ENCODE data around the gene TMEM258. TPM values are rescaled to one million over a fixed set of nuclear protein-coding genes. Genes with fewer than 3 reads are reported as not detected.

Gene TMEM258
- 100 to 1,000 TPM; 138 to 330 (median 269) TPM for total RNA-seq

GRCh38 chr11:61792310-61793082, at the start of gene TMEM258, which contains the start of gene FEN1:
Gene TMEM258 (minus strand): TSS chr11:61792599. CDS start chr11:61792558, 41 bp downstream.
Gene FEN1 (plus strand): TSS chr11:61792911. CDS start chr11:61795362, 2,451 bp downstream.
- WGBS, 10 experiments: 0% methylated on average over 1 to 2 of the region's 61 CpGs; no CpG with 5 or more reads in 8 of the 10 experiments
- peak; percentile 84 to 89 (median 87) for ATAC-seq (replicated peaks in 6 of 8)
- in situ Hi-C loops (cut with MboI; ENCODE audit: low pct_unique_long_range_greater_than_20kb in 2 of 9, low sequenced_read_pairs in 9 of 9, unreplicated experiment in 9 of 9): loop anchor here in 1 of 9 experiments (25.0 kb wide), 1 partner anchor 320 kb away; the partner anchor contains the start of gene INCENP
- Histone ChIP-seq H3K4me3 (peak within 1 kb of the TSS; percentile 72 to 94 (median 76)), H3K27ac (peak within 1 kb of the TSS; percentile 99 to 100), H3K4me1 (replicated peaks in 1 of 2) (peaks cover 4 to 13% of the 10 kb centered on the region in 2 donors)

- WGBS, 10 experiments: 82 to 100% (median 95%) methylated on average over 2 to 9 of the region's 12 CpGs; no CpG with 5 or more reads in 1 of the 10 experiments
- Histone ChIP-seq H3K4me3 (no peak overlapping the region), H3K4me1 (replicated peaks in 1 of 2) (no peaks in the 10 kb centered on the region), H3K27ac (no peak overlapping the region)
- in situ Hi-C loops (cut with MboI; ENCODE audit: low pct_unique_long_range_greater_than_20kb in 2 of 9, low sequenced_read_pairs in 9 of 9, unreplicated experiment in 9 of 9): no loop called here
- no peak for ATAC-seq (replicated peaks in 6 of 8)
These were observed 49.5 kb upstream of the TMEM258 start for GRCh38 chr11:61841636-61842527.

- no peak for ATAC-seq (replicated peaks in 6 of 8)
- Histone ChIP-seq H3K4me1 (replicated peaks in 1 of 2) (peaks cover 4 to 5% of the 10 kb centered on the region in 2 donors), H3K4me3 (no peak overlapping the region), H3K27ac (no peak overlapping the region)
- in situ Hi-C loops (cut with MboI; ENCODE audit: low pct_unique_long_range_greater_than_20kb in 2 of 9, low sequenced_read_pairs in 9 of 9, unreplicated experiment in 9 of 9): no loop called here
- 87 to 100% (median 100%) methylated on average over 3 to 6 of the region's 7 CpGs; no CpG with 5 or more reads in 7 of the 10 experiments for WGBS, 10 experiments
These were observed 48.0 kb upstream of the TMEM258 start for GRCh38 chr11:61840371-61840770.

- WGBS, 10 experiments: 44 to 100% (median 91%) methylated on average over 2 of the region's 2 CpGs; no CpG with 5 or more reads in 4 of the 10 experiments
- H3K4me1 ChIP-seq (replicated peaks in 1 of 2): peaks cover 10 to 12% of the 10 kb centered on the region in 2 donors
- no peak overlapping the region for H3K4me3 ChIP-seq
- H3K27ac ChIP-seq: no peak overlapping the region
- in situ Hi-C loops (cut with MboI; ENCODE audit: low pct_unique_long_range_greater_than_20kb in 2 of 9, low sequenced_read_pairs in 9 of 9, unreplicated experiment in 9 of 9): no loop called here
- ATAC-seq (replicated peaks in 6 of 8): no peak
These were observed 47.3 kb upstream of the TMEM258 start for GRCh38 chr11:61839742-61840141.

GRCh38 chr11:61838921-61839320, 46.5 kb upstream of the TMEM258 start:
- in situ Hi-C loops (cut with MboI; ENCODE audit: low pct_unique_long_range_greater_than_20kb in 2 of 9, low sequenced_read_pairs in 9 of 9, unreplicated experiment in 9 of 9): no loop called here
- ATAC-seq (replicated peaks in 6 of 8): no peak
- Histone ChIP-seq H3K4me1 (replicated peaks in 1 of 2) (peaks cover 18 to 20% of the 10 kb centered on the region in 2 donors), H3K27ac (no peak overlapping the region), H3K4me3 (no peak overlapping the region)
- 91 to 100% (median 96%) methylated on average over 1 to 8 of the region's 10 CpGs; no CpG with 5 or more reads in 3 of the 10 experiments for WGBS, 10 experiments

GRCh38 chr11:61838501-61838900, 46.1 kb upstream of the TMEM258 start:
- H3K4me1 ChIP-seq (replicated peaks in 1 of 2): peaks cover 23 to 24% of the 10 kb centered on the region in 2 donors
- in situ Hi-C loops (cut with MboI; ENCODE audit: low pct_unique_long_range_greater_than_20kb in 2 of 9, low sequenced_read_pairs in 9 of 9, unreplicated experiment in 9 of 9): no loop called here
- 80 to 100% (median 88%) methylated on average over 1 to 3 of the region's 5 CpGs; no CpG with 5 or more reads in 6 of the 10 experiments for WGBS, 10 experiments
- no peak for ATAC-seq (replicated peaks in 6 of 8)
- H3K27ac ChIP-seq: no peak overlapping the region
- H3K4me3 ChIP-seq: no peak overlapping the region

GRCh38 chr11:61837411-61838005, 45.1 kb upstream of the TMEM258 start:
- H3K27ac ChIP-seq: no peak overlapping the region
- WGBS, 10 experiments: 60 to 100% (median 87%) methylated on average over 1 to 6 of the region's 15 CpGs; no CpG with 5 or more reads in 3 of the 10 experiments

GRCh38 chr11:61836193-61836592, 43.8 kb upstream of the TMEM258 start:
- in situ Hi-C loops (cut with MboI; ENCODE audit: low pct_unique_long_range_greater_than_20kb in 2 of 9, low sequenced_read_pairs in 9 of 9, unreplicated experiment in 9 of 9): no loop called here
- Histone ChIP-seq H3K4me3 (no peak overlapping the region), H3K27ac (peak overlapping the region in 1 of 2 donors; percentile 3), H3K4me1 (replicated peaks in 1 of 2) (peaks cover 40% of the 10 kb centered on the region in 2 donors)
- ATAC-seq (replicated peaks in 6 of 8): no peak
- 92 to 100% (median 100%) methylated on average over 2 to 6 of the region's 8 CpGs; no CpG with 5 or more reads in 1 of the 10 experiments for WGBS, 10 experiments

More at GRCh38 chr11:61837411-61838005, 45.1 kb upstream of the TMEM258 start:
- ATAC-seq (replicated peaks in 6 of 8): no peak
- in situ Hi-C loops (cut with MboI; ENCODE audit: low pct_unique_long_range_greater_than_20kb in 2 of 9, low sequenced_read_pairs in 9 of 9, unreplicated experiment in 9 of 9): no loop called here
- Histone ChIP-seq H3K4me3 (no peak overlapping the region), H3K4me1 (replicated peaks in 1 of 2) (peaks cover 27% of the 10 kb centered on the region in 2 donors)

- Histone ChIP-seq H3K4me3 (peak overlapping the region in 1 of 5 donors; percentile 0), H3K4me1 (replicated peaks in 1 of 2) (peaks cover 49 to 52% of the 10 kb centered on the region in 2 donors), H3K27ac (peak overlapping the region; percentile 79 to 83)
- in situ Hi-C loops (cut with MboI; ENCODE audit: low pct_unique_long_range_greater_than_20kb in 2 of 9, low sequenced_read_pairs in 9 of 9, unreplicated experiment in 9 of 9): no loop called here
- ATAC-seq (replicated peaks in 6 of 8): peak; percentile 79 to 95 (median 88)
- 20 to 100% (median 50%) methylated on average over 1 to 5 of the region's 12 CpGs; no CpG with 5 or more reads in 5 of the 10 experiments for WGBS, 10 experiments
These were observed 42.1 kb upstream of the TMEM258 start for GRCh38 chr11:61834278-61835048.

GRCh38 chr11:61833926-61834277, 41.5 kb upstream of the TMEM258 start:
- H3K27ac ChIP-seq: peak overlapping the region; percentile 79 to 83
- 83 to 100% (median 92%) methylated on average over 1 to 8 of the region's 12 CpGs; no CpG with 5 or more reads in 4 of the 10 experiments for WGBS, 10 experiments
- ATAC-seq (replicated peaks in 6 of 8): peak in 1 of 8 experiments; percentile 3
- peaks cover 49 to 52% of the 10 kb centered on the region in 2 donors for H3K4me1 ChIP-seq (replicated peaks in 1 of 2)
- H3K4me3 ChIP-seq: no peak overlapping the region
- in situ Hi-C loops (cut with MboI; ENCODE audit: low pct_unique_long_range_greater_than_20kb in 2 of 9, low sequenced_read_pairs in 9 of 9, unreplicated experiment in 9 of 9): no loop called here

GRCh38 chr11:61833471-61833870, 41.1 kb upstream of the TMEM258 start:
- H3K4me1 ChIP-seq (replicated peaks in 1 of 2): peaks cover 49 to 52% of the 10 kb centered on the region in 2 donors
- H3K27ac ChIP-seq: no peak overlapping the region
- in situ Hi-C loops (cut with MboI; ENCODE audit: low pct_unique_long_range_greater_than_20kb in 2 of 9, low sequenced_read_pairs in 9 of 9, unreplicated experiment in 9 of 9): no loop called here
- no peak overlapping the region for H3K4me3 ChIP-seq
- no peak for ATAC-seq (replicated peaks in 6 of 8)
- 83 to 100% (median 90%) methylated on average over 1 to 3 of the region's 11 CpGs; no CpG with 5 or more reads in 4 of the 10 experiments for WGBS, 10 experiments

GRCh38 chr11:61832754-61833153, 40.4 kb upstream of the TMEM258 start:
- no peak for ATAC-seq (replicated peaks in 6 of 8)
- no peak overlapping the region for H3K4me3 ChIP-seq
- H3K4me1 ChIP-seq (replicated peaks in 1 of 2): peaks cover 49 to 52% of the 10 kb centered on the region in 2 donors
- WGBS, 10 experiments: 79 to 92% (median 80%) methylated on average over 2 to 7 of the region's 7 CpGs; no CpG with 5 or more reads in 7 of the 10 experiments
- H3K27ac ChIP-seq: no peak overlapping the region
- in situ Hi-C loops (cut with MboI; ENCODE audit: low pct_unique_long_range_greater_than_20kb in 2 of 9, low sequenced_read_pairs in 9 of 9, unreplicated experiment in 9 of 9): no loop called here
